ENCODE data around the gene CYLC2.

The CYLC2 gene
- total RNA-seq: 0 reads per million in 3 donors

- no peak within 1 kb of the TSS for H3K4me3 ChIP-seq (ENCODE audit: insufficient read depth, low read depth, low read length, poor library complexity, severe bottlenecking)
- H3K27ac ChIP-seq (ENCODE audit: insufficient read depth, low read length, poor library complexity, severe bottlenecking): no peak within 1 kb of the TSS
- H3K9me3 ChIP-seq (ENCODE audit: control insufficient read depth, low read length): no peaks in the 10 kb centered on the region
- no peaks in the 10 kb centered on the region for H3K27me3 ChIP-seq (replicated peaks; ENCODE audit: control insufficient read depth, insufficient read depth, low read length, poor library complexity, severe bottlenecking)
- no peak for DNase-seq
- H3K4me1 ChIP-seq (ENCODE audit: control insufficient read depth, insufficient read depth, low read length, poor library complexity, severe bottlenecking): no peaks in the 10 kb centered on the region
- no peaks in the 10 kb centered on the region for H3K36me3 ChIP-seq (ENCODE audit: control insufficient read depth, insufficient read depth, low read length)
Observed at GRCh38 chr9:102995033-102995432, at the start of gene CYLC2. CYLC2 (plus strand) TSS chr9:102995333; CDS start chr9:102995381, 48 bp downstream.

GRCh38 chr9:102950346-102950745, 44.8 kb upstream of the CYLC2 start:
- H3K36me3 ChIP-seq (ENCODE audit: control insufficient read depth, insufficient read depth, low read length): no peaks in the 10 kb centered on the region

GRCh38 chr9:102966999-102967398, 28.1 kb upstream of the CYLC2 start:
- H3K27ac ChIP-seq (ENCODE audit: insufficient read depth, low read length, poor library complexity, severe bottlenecking): no peak overlapping the region
- H3K27me3 ChIP-seq (replicated peaks; ENCODE audit: control insufficient read depth, insufficient read depth, low read length, poor library complexity, severe bottlenecking): no peaks in the 10 kb centered on the region
- DNase-seq: no peak
- no peaks in the 10 kb centered on the region for H3K36me3 ChIP-seq (ENCODE audit: control insufficient read depth, insufficient read depth, low read length)
- H3K4me1 ChIP-seq (ENCODE audit: control insufficient read depth, insufficient read depth, low read length, poor library complexity, severe bottlenecking): no peaks in the 10 kb centered on the region
- H3K9me3 ChIP-seq (ENCODE audit: control insufficient read depth, low read length): no peaks in the 10 kb centered on the region
- H3K4me3 ChIP-seq (ENCODE audit: insufficient read depth, low read depth, low read length, poor library complexity, severe bottlenecking): no peak overlapping the region

More at GRCh38 chr9:102950346-102950745, 44.8 kb upstream of the CYLC2 start:
- Histone ChIP-seq H3K27ac (ENCODE audit: insufficient read depth, low read length, poor library complexity, severe bottlenecking) (no peak overlapping the region), H3K4me1 (ENCODE audit: control insufficient read depth, insufficient read depth, low read length, poor library complexity, severe bottlenecking) (no peaks in the 10 kb centered on the region), H3K4me3 (ENCODE audit: insufficient read depth, low read depth, low read length, poor library complexity, severe bottlenecking) (no peak overlapping the region), H3K9me3 (ENCODE audit: control insufficient read depth, low read length) (no peaks in the 10 kb centered on the region), H3K27me3 (replicated peaks; ENCODE audit: control insufficient read depth, insufficient read depth, low read length, poor library complexity, severe bottlenecking) (no peaks in the 10 kb centered on the region)
- no peak for DNase-seq

DNA sequence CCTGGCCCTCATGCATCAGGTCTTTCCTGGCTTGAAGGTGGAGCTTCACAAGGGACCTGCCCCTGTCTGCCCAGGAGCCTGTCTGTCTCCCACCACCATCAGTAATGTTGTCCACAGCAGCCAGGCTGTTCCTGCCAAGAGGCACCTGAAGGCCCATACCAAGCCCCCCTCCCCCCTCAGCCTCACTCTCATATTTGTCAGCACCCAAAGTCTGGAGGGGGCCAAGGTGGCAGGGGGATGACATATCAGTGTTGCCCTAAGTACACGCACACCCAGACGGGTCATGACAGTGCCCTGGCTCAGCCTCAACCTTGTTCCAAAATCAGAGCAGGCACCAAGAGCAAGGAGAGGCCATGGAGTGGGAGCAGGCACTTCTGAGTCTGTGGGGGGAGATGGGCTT, 27.2 kb upstream of the CYLC2 start:
- Histone ChIP-seq H3K9me3 (ENCODE audit: control insufficient read depth, low read length) (no peaks in the 10 kb centered on the region), H3K27me3 (replicated peaks; ENCODE audit: control insufficient read depth, insufficient read depth, low read length, poor library complexity, severe bottlenecking) (no peaks in the 10 kb centered on the region), H3K27ac (ENCODE audit: insufficient read depth, low read length, poor library complexity, severe bottlenecking) (no peak overlapping the region), H3K4me3 (ENCODE audit: insufficient read depth, low read depth, low read length, poor library complexity, severe bottlenecking) (no peak overlapping the region), H3K4me1 (ENCODE audit: control insufficient read depth, insufficient read depth, low read length, poor library complexity, severe bottlenecking) (no peaks in the 10 kb centered on the region), H3K36me3 (ENCODE audit: control insufficient read depth, insufficient read depth, low read length) (no peaks in the 10 kb centered on the region)
- DNase-seq: no peak

GRCh38 chr9:102972780-102973179, 22.4 kb upstream of the CYLC2 start:
- H3K36me3 ChIP-seq (ENCODE audit: control insufficient read depth, insufficient read depth, low read length): no peaks in the 10 kb centered on the region
- no peak for DNase-seq

GRCh38 chr9:102974530-102974929, 20.6 kb upstream of the CYLC2 start:
- Histone ChIP-seq H3K4me1 (ENCODE audit: control insufficient read depth, insufficient read depth, low read length, poor library complexity, severe bottlenecking) (no peaks in the 10 kb centered on the region), H3K27me3 (replicated peaks; ENCODE audit: control insufficient read depth, insufficient read depth, low read length, poor library complexity, severe bottlenecking) (no peaks in the 10 kb centered on the region), H3K36me3 (ENCODE audit: control insufficient read depth, insufficient read depth, low read length) (no peaks in the 10 kb centered on the region), H3K4me3 (ENCODE audit: insufficient read depth, low read depth, low read length, poor library complexity, severe bottlenecking) (no peak overlapping the region), H3K27ac (ENCODE audit: insufficient read depth, low read length, poor library complexity, severe bottlenecking) (no peak overlapping the region), H3K9me3 (ENCODE audit: control insufficient read depth, low read length) (no peaks in the 10 kb centered on the region)
- no peak for DNase-seq

More at GRCh38 chr9:102972780-102973179, 22.4 kb upstream of the CYLC2 start:
- H3K27me3 ChIP-seq (replicated peaks; ENCODE audit: control insufficient read depth, insufficient read depth, low read length, poor library complexity, severe bottlenecking): no peaks in the 10 kb centered on the region
- H3K27ac ChIP-seq (ENCODE audit: insufficient read depth, low read length, poor library complexity, severe bottlenecking): no peak overlapping the region
- H3K4me3 ChIP-seq (ENCODE audit: insufficient read depth, low read depth, low read length, poor library complexity, severe bottlenecking): no peak overlapping the region
- no peaks in the 10 kb centered on the region for H3K9me3 ChIP-seq (ENCODE audit: control insufficient read depth, low read length)
- no peaks in the 10 kb centered on the region for H3K4me1 ChIP-seq (ENCODE audit: control insufficient read depth, insufficient read depth, low read length, poor library complexity, severe bottlenecking)

DNA sequence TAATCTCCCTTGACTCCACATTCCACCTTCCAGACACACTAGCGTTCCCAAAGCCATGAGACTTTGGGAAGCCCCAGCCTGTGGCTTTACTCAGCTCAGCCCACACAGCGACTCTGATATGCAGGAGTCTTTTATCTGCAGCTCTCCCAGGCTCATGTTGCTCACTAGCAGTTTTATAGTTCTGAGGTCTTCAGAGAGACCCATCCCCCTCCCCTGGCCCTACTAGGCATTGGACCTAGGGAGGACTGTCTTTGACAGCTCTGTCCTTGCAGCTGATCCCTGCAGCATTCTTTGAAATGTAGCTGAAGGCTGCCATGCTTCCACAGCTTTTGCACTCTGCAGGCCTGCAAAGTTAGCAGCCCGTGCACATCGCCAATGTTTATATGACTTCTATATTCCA, 19.9 kb upstream of the CYLC2 start:
- no peak overlapping the region for H3K4me3 ChIP-seq (ENCODE audit: insufficient read depth, low read depth, low read length, poor library complexity, severe bottlenecking)
- no peaks in the 10 kb centered on the region for H3K4me1 ChIP-seq (ENCODE audit: control insufficient read depth, insufficient read depth, low read length, poor library complexity, severe bottlenecking)
- DNase-seq: no peak
- H3K36me3 ChIP-seq (ENCODE audit: control insufficient read depth, insufficient read depth, low read length): no peaks in the 10 kb centered on the region
- H3K9me3 ChIP-seq (ENCODE audit: control insufficient read depth, low read length): no peaks in the 10 kb centered on the region
- no peak overlapping the region for H3K27ac ChIP-seq (ENCODE audit: insufficient read depth, low read length, poor library complexity, severe bottlenecking)
- H3K27me3 ChIP-seq (replicated peaks; ENCODE audit: control insufficient read depth, insufficient read depth, low read length, poor library complexity, severe bottlenecking): no peaks in the 10 kb centered on the region

DNA sequence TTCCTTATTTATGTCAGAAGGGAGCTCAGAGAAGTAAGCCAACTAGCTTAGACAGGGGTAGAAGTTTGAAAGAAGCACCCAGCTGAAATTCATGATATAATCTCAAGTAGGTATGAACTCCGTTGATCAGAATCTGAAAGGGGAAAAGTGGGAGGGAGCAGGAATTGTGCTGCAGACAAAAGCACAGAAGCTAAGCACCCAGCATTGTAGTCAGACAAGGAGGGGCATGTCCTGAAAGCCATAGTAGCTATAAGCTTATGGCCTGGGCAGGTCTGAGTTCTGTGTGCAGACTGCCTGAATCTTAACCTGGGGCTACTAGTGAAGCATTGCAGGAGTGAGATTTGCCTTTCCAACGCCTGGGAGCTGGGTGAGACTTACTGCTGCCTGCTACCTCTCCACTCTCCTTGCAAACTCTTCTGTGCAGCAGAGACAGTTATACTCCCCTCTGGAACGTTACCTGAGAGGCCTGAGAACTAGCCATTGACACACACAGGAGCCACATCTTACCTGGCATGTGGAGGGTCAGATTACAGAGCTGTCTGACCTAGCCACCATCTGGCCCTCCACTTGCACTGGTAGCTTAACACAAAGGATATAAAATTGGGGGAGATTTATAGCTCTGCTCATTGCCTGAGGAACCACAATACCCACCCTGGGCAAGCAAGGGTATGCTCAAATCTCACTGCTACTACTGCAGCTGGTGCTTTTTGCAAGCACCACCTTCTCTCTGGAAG, 9.8 kb upstream of the CYLC2 start:
- no peaks in the 10 kb centered on the region for H3K36me3 ChIP-seq (ENCODE audit: control insufficient read depth, insufficient read depth, low read length)
- no peaks in the 10 kb centered on the region for H3K4me1 ChIP-seq (ENCODE audit: control insufficient read depth, insufficient read depth, low read length, poor library complexity, severe bottlenecking)
- no peak for DNase-seq
- no peak overlapping the region for H3K4me3 ChIP-seq (ENCODE audit: insufficient read depth, low read depth, low read length, poor library complexity, severe bottlenecking)
- no peaks in the 10 kb centered on the region for H3K27me3 ChIP-seq (replicated peaks; ENCODE audit: control insufficient read depth, insufficient read depth, low read length, poor library complexity, severe bottlenecking)
- no peak overlapping the region for H3K27ac ChIP-seq (ENCODE audit: insufficient read depth, low read length, poor library complexity, severe bottlenecking)
- no peaks in the 10 kb centered on the region for H3K9me3 ChIP-seq (ENCODE audit: control insufficient read depth, low read length)

- H3K9me3 ChIP-seq (ENCODE audit: control insufficient read depth, low read length): no peaks in the 10 kb centered on the region
- H3K4me1 ChIP-seq (ENCODE audit: control insufficient read depth, insufficient read depth, low read length, poor library complexity, severe bottlenecking): no peaks in the 10 kb centered on the region
- no peak overlapping the region for H3K27ac ChIP-seq (ENCODE audit: insufficient read depth, low read length, poor library complexity, severe bottlenecking)
- H3K27me3 ChIP-seq (replicated peaks; ENCODE audit: control insufficient read depth, insufficient read depth, low read length, poor library complexity, severe bottlenecking): no peaks in the 10 kb centered on the region
- no peak overlapping the region for H3K4me3 ChIP-seq (ENCODE audit: insufficient read depth, low read depth, low read length, poor library complexity, severe bottlenecking)
- DNase-seq: no peak
- no peaks in the 10 kb centered on the region for H3K36me3 ChIP-seq (ENCODE audit: control insufficient read depth, insufficient read depth, low read length)
Observed at GRCh38 chr9:102986425-102986824, 8.7 kb upstream of the CYLC2 start.

DNA sequence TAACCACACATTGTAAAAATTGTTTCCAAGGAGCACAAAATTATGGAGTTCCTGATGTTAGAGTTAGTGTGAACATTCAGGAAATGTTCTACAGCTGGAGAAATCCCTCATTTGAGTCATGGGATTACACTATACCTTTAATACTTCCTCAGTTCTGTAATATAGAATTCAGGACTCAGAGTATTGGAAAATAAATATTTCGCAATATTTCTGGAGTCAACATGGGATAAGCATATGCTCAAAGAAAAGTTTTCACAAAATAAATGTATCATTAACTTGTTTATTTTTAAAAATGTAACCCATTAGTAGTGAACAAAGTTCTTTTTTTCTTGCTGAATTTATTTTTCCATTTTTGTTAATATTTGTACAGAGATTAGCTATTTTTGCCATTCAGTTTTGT, 8.6 kb downstream of the CYLC2 start:
- no peaks in the 10 kb centered on the region for H3K36me3 ChIP-seq (ENCODE audit: control insufficient read depth, insufficient read depth, low read length)
- no peak overlapping the region for H3K27ac ChIP-seq (ENCODE audit: insufficient read depth, low read length, poor library complexity, severe bottlenecking)

More for the DNA sequence above, 8.6 kb downstream of the CYLC2 start:
- Histone ChIP-seq H3K4me3 (ENCODE audit: insufficient read depth, low read depth, low read length, poor library complexity, severe bottlenecking) (no peak overlapping the region), H3K27me3 (replicated peaks; ENCODE audit: control insufficient read depth, insufficient read depth, low read length, poor library complexity, severe bottlenecking) (no peaks in the 10 kb centered on the region), H3K9me3 (ENCODE audit: control insufficient read depth, low read length) (no peaks in the 10 kb centered on the region), H3K4me1 (ENCODE audit: control insufficient read depth, insufficient read depth, low read length, poor library complexity, severe bottlenecking) (no peaks in the 10 kb centered on the region)
- no peak for DNase-seq
